HEK293 (cell line): ENCODE data around the gene SLC35F2.

Experiments
- CTCF ChIA-PET: fragments of 350-600 bp; formaldehyde crosslinking; extraction: SDS; loops from one replicate; lab custom pipeline; 2021; ENCODE audit warnings: antibody characterized with exemption; lab: Yijun Ruan, JAX
- POLR2A ChIA-PET: fragments of 300-600 bp; formaldehyde crosslinking; extraction: SDS; loops from one replicate; lab custom pipeline; 2020; ENCODE audit warnings: antibody characterized with exemption, inconsistent platforms; lab: Yijun Ruan, JAX
- H3K27ac ChIP-seq: fragments of 200-500 bp; sonication (Bioruptor generic); 2 replicates; pipeline ENCODE4 v1.5.1; 2014; ENCODE audit warnings: low read depth, low read length, control low read depth, inconsistent platforms; ENCODE audit errors: extremely low read depth
- H3K36me3 ChIP-seq, 2 experiments: fragments of 200-500 bp in 1 of 2; sonication (Bioruptor generic) in 1 of 2; 1 replicate in 1 of 2; 2 replicates in 1 of 2; pipeline ENCODE4 v1.5.1; 2014 to 2017; ENCODE audit warnings: inconsistent platforms in 2 of 2, low read length in 2 of 2; ENCODE audit not compliant: control insufficient read depth in 2 of 2, insufficient read depth in 1 of 2
- H3K4me1 ChIP-seq: fragments of 200-500 bp; sonication (Bioruptor generic); 2 replicates; pipeline ENCODE4 v1.5.1; 2014; ENCODE audit warnings: mild to moderate bottlenecking, low read length, inconsistent platforms; ENCODE audit not compliant: control insufficient read depth, insufficient read depth
- H3K4me3 ChIP-seq: 2 replicates; pipeline ENCODE4 v1.5.1; 2011; ENCODE audit warnings: low read depth, mild to moderate bottlenecking, control low read depth, low read length, moderate library complexity
- H3K9me3 ChIP-seq: fragments of 200-500 bp; sonication (Bioruptor generic); 2 replicates; pipeline ENCODE4 v1.5.1; 2014; ENCODE audit warnings: low read depth, low read length, inconsistent platforms; ENCODE audit not compliant: control insufficient read depth, insufficient read depth
- GLI2 ChIP-seq: fragments of 450-650 bp; formaldehyde crosslinking; IDR thresholded peaks from 2 replicates; pipeline ENCODE4; 2017; ENCODE audit warnings: missing biosample characterization, missing genetic modification characterization, low read depth, borderline replicate concordance
- HOXD13 ChIP-seq: sonication (generic); formaldehyde crosslinking; IDR thresholded peaks from 2 replicates; pipeline ENCODE4 v1.8.0; 2022; ENCODE audit warnings: missing genetic modification reagents, borderline replicate concordance
- MZF1 ChIP-seq: fragments of 450-650 bp; formaldehyde crosslinking; IDR thresholded peaks from 2 replicates; pipeline ENCODE4 v1.5.1; 2017; ENCODE audit warnings: missing biosample characterization, missing genetic modification characterization, borderline replicate concordance
- REPIN1 ChIP-seq: fragments of 450-650 bp; formaldehyde crosslinking; IDR thresholded peaks from 2 replicates; pipeline ENCODE4 v1.5.1; 2017; ENCODE audit warnings: missing biosample characterization, missing genetic modification characterization, low read depth
- ZNF138 ChIP-seq: fragments of 450-650 bp; formaldehyde crosslinking; IDR thresholded peaks from 2 replicates; pipeline ENCODE4 v1.5.1; 2016; ENCODE audit warnings: missing biosample characterization, missing genetic modification characterization, borderline replicate concordance
- ZNF16 ChIP-seq: fragments of 450-650 bp; formaldehyde crosslinking; IDR thresholded peaks from 2 replicates; pipeline ENCODE4 v1.5.1; 2016; ENCODE audit warnings: low read depth, missing biosample characterization, missing genetic modification characterization
- ZNF175 ChIP-seq: fragments of 450-650 bp; formaldehyde crosslinking; IDR thresholded peaks from 2 replicates; pipeline ENCODE4 v1.5.1; 2016; ENCODE audit warnings: missing biosample characterization, missing genetic modification characterization
- ZNF2 ChIP-seq: fragments of 450-650 bp; formaldehyde crosslinking; IDR thresholded peaks from 2 replicates; pipeline ENCODE4 v1.5.1; 2016; ENCODE audit warnings: missing biosample characterization, missing genetic modification characterization
- ZNF221 ChIP-seq: fragments of 450-650 bp; formaldehyde crosslinking; IDR thresholded peaks from 2 replicates; pipeline ENCODE4 v1.5.1; 2017; ENCODE audit warnings: missing biosample characterization, missing genetic modification characterization, borderline replicate concordance
- ZNF26 ChIP-seq: fragments of 450-650 bp; formaldehyde crosslinking; IDR thresholded peaks from 2 replicates; pipeline ENCODE4 v1.5.1; 2016; ENCODE audit warnings: missing biosample characterization, missing genetic modification characterization
- ZNF266 ChIP-seq: fragments of 450-650 bp; formaldehyde crosslinking; IDR thresholded peaks from 2 replicates; pipeline ENCODE4 v1.5.1; 2016; ENCODE audit warnings: missing biosample characterization, missing genetic modification characterization, low read depth
- ZNF311 ChIP-seq: fragments of 450-650 bp; formaldehyde crosslinking; IDR thresholded peaks from 2 replicates; pipeline ENCODE4 v1.5.1; 2017; ENCODE audit warnings: missing biosample characterization, missing genetic modification characterization, borderline replicate concordance
- ZNF560 ChIP-seq: fragments of 450-650 bp; formaldehyde crosslinking; IDR thresholded peaks from 2 replicates; pipeline ENCODE4 v1.5.1; 2017; ENCODE audit warnings: missing biosample characterization, missing genetic modification characterization, borderline replicate concordance
- ZNF600 ChIP-seq: fragments of 450-650 bp; formaldehyde crosslinking; IDR thresholded peaks from 2 replicates; pipeline ENCODE4 v1.5.1; 2016; ENCODE audit warnings: missing biosample characterization, missing genetic modification characterization
- ZNF692 ChIP-seq: fragments of 450-650 bp; formaldehyde crosslinking; IDR thresholded peaks from 2 replicates; pipeline ENCODE4 v1.5.1; 2016; ENCODE audit warnings: missing biosample characterization, missing genetic modification characterization
- ZNF704 ChIP-seq: fragments of 450-650 bp; formaldehyde crosslinking; IDR thresholded peaks from 2 replicates; pipeline ENCODE4 v1.5.1; 2016; ENCODE audit warnings: missing biosample characterization, missing genetic modification characterization
- ZSCAN4 ChIP-seq: fragments of 450-650 bp; formaldehyde crosslinking; IDR thresholded peaks from 2 replicates; pipeline ENCODE4 v1.5.1; 2017; ENCODE audit warnings: missing biosample characterization, missing genetic modification characterization
- TF ChIP-seq, protein P1 (sequence below): fragments of 450-650 bp; formaldehyde crosslinking; IDR thresholded peaks from 2 replicates; pipeline ENCODE4 v1.5.1; 2016; ENCODE audit warnings: missing biosample characterization, missing genetic modification characterization
- TF ChIP-seq, protein P2 (sequence below): fragments of 450-650 bp; formaldehyde crosslinking; IDR thresholded peaks from 2 replicates; pipeline ENCODE4 v1.5.1; 2016; ENCODE audit warnings: missing biosample characterization, missing genetic modification characterization, borderline replicate concordance
- TF ChIP-seq, protein P3 (sequence below): fragments of 450-650 bp; formaldehyde crosslinking; IDR thresholded peaks from 2 replicates; pipeline ENCODE4 v1.5.1; 2016; ENCODE audit warnings: missing biosample characterization, missing genetic modification characterization

SLC35F2 gene

GRCh38 chr11:107827041-107827440, 31.5 kb downstream of the SLC35F2 start:
- H3K4me3 ChIP-seq = no peak overlapping the region
- POLR2A ChIA-PET = no interaction called here
- no peak overlapping the region for H3K27ac ChIP-seq
- TF ChIP-seq ZNF692 (tag by site-specific recombination) (no peak), ZNF221 (tag by site-specific recombination) (no peak), ZNF26 (no peak), ZNF311 (no peak), ZNF175 (tag by site-specific recombination) (no peak), ZSCAN4 (tag by site-specific recombination) (no peak), MZF1 (tag by site-specific recombination) (no peak), ZNF600 (tag by site-specific recombination) (no peak), ZNF704 (tag by site-specific recombination) (no peak), GLI2 (tag by site-specific recombination) (no peak), ZNF138 (no peak), ZNF2 (tag by site-specific recombination) (no peak), ZNF16 (tag by site-specific recombination) (no peak), HOXD13 (CRISPR knock-in tag) (no peak), REPIN1 (tag by site-specific recombination) (no peak), ZNF266 (tag by site-specific recombination) (no peak), ZNF560 (tag by site-specific recombination) (no peak)
- TF ChIP-seq, protein P1, sequence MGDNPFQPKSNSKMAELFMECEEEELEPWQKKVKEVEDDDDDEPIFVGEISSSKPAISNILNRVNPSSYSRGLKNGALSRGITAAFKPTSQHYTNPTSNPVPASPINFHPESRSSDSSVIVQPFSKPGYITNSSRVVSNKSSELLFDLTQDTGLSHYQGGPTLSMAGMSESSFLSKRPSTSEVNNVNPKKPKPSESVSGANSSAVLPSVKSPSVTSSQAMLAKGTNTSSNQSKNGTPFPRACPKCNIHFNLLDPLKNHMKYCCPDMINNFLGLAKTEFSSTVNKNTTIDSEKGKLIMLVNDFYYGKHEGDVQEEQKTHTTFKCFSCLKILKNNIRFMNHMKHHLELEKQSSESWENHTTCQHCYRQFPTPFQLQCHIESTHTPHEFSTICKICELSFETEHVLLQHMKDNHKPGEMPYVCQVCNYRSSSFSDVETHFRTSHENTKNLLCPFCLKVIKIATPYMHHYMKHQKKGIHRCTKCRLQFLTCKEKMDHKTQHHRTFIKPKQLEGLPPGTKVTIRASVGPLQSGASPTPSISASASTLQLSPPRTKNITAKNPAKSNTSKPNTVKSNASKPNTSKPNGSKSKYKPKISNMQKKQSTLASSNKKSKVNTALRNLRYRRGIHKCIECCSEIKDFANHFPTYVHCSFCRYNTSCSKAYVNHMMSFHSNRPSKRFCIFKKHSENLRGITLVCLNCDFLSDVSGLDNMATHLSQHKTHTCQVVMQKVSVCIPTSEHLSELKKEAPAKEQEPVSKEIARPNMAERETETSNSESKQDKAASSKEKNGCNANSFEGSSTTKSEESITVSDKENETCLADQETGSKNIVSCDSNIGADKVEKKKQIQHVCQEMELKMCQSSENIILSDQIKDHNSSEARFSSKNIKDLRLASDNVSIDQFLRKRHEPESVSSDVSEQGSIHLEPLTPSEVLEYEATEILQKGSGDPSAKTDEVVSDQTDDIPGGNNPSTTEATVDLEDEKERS (tag by site-specific recombination) = no peak
- TF ChIP-seq, protein P2, sequence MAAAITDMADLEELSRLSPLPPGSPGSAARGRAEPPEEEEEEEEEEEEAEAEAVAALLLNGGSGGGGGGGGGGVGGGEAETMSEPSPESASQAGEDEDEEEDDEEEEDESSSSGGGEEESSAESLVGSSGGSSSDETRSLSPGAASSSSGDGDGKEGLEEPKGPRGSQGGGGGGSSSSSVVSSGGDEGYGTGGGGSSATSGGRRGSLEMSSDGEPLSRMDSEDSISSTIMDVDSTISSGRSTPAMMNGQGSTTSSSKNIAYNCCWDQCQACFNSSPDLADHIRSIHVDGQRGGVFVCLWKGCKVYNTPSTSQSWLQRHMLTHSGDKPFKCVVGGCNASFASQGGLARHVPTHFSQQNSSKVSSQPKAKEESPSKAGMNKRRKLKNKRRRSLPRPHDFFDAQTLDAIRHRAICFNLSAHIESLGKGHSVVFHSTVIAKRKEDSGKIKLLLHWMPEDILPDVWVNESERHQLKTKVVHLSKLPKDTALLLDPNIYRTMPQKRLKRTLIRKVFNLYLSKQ (tag by site-specific recombination) = no peak
- TF ChIP-seq, protein P3, sequence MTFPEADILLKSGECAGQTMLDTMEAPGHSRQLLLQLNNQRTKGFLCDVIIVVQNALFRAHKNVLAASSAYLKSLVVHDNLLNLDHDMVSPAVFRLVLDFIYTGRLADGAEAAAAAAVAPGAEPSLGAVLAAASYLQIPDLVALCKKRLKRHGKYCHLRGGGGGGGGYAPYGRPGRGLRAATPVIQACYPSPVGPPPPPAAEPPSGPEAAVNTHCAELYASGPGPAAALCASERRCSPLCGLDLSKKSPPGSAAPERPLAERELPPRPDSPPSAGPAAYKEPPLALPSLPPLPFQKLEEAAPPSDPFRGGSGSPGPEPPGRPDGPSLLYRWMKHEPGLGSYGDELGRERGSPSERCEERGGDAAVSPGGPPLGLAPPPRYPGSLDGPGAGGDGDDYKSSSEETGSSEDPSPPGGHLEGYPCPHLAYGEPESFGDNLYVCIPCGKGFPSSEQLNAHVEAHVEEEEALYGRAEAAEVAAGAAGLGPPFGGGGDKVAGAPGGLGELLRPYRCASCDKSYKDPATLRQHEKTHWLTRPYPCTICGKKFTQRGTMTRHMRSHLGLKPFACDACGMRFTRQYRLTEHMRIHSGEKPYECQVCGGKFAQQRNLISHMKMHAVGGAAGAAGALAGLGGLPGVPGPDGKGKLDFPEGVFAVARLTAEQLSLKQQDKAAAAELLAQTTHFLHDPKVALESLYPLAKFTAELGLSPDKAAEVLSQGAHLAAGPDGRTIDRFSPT = no peak
- TF ChIP-seq, all 188 proteins: peak for 0
- H3K4me1 ChIP-seq = no peaks in the 10 kb centered on the region
- H3K9me3 ChIP-seq = no peaks in the 10 kb centered on the region
- no peaks in the 10 kb centered on the region for H3K36me3 ChIP-seq
- CTCF ChIA-PET = interaction anchor here (0.8 kb wide), 1 partner anchor 26 kb away, joined by 6 read pairs; no protein-coding TSS in a partner anchor
